ENCODE results near the gene HCFC1R1. TPM values are rescaled to one million over a fixed set of nuclear protein-coding genes. Genes with fewer than 3 reads are reported as not detected.

Gene HCFC1R1
- total RNA-seq, 1 donor from 2014 or later, result 10.2 TPM

DNA sequence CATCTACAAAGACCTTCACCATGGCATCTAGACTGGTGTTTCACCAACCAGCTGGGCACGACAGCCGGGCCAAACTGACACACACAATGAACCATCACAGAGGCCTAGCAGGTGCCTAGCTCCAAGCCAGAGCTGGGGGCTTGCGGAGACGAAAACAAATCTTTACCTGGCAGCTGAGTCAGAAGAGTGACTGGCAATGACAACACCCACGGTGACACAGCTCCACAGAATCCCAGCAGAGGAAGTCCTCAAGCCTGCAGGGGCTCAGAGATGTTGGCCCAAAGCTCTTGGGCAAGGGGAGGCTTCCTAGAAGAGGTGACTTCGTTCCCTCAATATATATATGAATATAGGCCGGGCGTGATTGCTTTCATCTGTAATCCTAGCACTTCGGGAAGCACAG lies 27.8 kb upstream of the HCFC1R1 start:
- H3K4me3 ChIP-seq (ENCODE audit: low read depth, low read length), result no peak overlapping the region
- H3K27me3 ChIP-seq (ENCODE audit: control insufficient read depth, insufficient read depth, low read length), result peaks cover 28% of the 10 kb centered on the region
- DNase-seq (ENCODE audit: low read depth), result no peak
- TF ChIP-seq, protein P1, sequence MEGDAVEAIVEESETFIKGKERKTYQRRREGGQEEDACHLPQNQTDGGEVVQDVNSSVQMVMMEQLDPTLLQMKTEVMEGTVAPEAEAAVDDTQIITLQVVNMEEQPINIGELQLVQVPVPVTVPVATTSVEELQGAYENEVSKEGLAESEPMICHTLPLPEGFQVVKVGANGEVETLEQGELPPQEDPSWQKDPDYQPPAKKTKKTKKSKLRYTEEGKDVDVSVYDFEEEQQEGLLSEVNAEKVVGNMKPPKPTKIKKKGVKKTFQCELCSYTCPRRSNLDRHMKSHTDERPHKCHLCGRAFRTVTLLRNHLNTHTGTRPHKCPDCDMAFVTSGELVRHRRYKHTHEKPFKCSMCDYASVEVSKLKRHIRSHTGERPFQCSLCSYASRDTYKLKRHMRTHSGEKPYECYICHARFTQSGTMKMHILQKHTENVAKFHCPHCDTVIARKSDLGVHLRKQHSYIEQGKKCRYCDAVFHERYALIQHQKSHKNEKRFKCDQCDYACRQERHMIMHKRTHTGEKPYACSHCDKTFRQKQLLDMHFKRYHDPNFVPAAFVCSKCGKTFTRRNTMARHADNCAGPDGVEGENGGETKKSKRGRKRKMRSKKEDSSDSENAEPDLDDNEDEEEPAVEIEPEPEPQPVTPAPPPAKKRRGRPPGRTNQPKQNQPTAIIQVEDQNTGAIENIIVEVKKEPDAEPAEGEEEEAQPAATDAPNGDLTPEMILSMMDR (IDR thresholded peaks at IDR 0.05; ENCODE audit: insufficient read depth, low read length, poor library complexity, severe bottlenecking), result no peak
- H3K36me3 ChIP-seq (ENCODE audit: control insufficient read depth, insufficient read depth, low read length), result peaks cover 1% of the 10 kb centered on the region

DNA sequence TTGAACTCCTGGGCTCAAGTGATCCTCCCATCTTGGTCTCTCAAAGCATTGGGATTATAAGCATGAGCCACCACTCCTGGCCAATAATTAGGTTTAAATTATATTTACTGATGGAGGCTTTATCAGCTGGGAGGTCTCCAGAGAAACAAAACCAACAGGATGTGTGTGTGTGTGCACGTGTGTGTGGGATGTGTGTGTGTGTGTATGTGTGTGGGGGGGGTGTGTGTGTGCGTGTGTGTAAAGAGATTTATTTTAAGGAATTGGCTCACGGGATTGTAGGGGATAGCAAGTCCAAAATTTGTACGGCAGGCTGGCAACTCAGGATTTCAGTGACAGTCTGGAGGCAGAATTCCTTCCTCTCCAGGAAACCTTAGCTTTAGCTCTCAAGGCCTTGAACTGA lies 27.3 kb upstream of the HCFC1R1 start:
- TF ChIP-seq, protein P1 (IDR thresholded peaks at IDR 0.05; ENCODE audit: insufficient read depth, low read length, poor library complexity, severe bottlenecking), result no peak
- H3K27me3 ChIP-seq (ENCODE audit: control insufficient read depth, insufficient read depth, low read length), result peaks cover 33% of the 10 kb centered on the region
- DNase-seq (ENCODE audit: low read depth), result no peak
- H3K4me3 ChIP-seq (ENCODE audit: low read depth, low read length), result no peak overlapping the region
- H3K36me3 ChIP-seq (ENCODE audit: control insufficient read depth, insufficient read depth, low read length), result peaks cover 1% of the 10 kb centered on the region

DNA sequence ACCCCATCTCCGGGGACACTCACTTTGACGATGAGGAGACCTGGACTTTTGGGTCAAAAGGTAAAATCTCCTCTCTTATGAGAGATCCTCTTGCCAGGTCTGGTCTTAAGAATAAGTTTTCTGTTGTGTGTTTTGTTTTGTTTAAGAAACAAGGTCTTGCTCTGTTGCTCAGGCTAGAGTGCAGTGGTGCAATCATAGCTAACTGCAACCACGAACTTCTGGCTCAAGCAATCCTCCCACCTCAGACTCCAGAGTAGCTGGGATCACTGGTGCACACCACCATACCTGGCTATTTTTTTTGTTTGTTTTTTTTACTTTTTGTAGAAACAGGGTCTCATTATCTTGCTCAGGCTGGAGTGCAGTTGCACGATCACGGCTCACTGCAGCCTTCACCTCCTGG lies 26.7 kb upstream of the HCFC1R1 start:
- no peak for DNase-seq (ENCODE audit: low read depth)
- H3K27me3 ChIP-seq (ENCODE audit: control insufficient read depth, insufficient read depth, low read length), result peaks cover 38% of the 10 kb centered on the region
- H3K36me3 ChIP-seq (ENCODE audit: control insufficient read depth, insufficient read depth, low read length), result peaks cover 1% of the 10 kb centered on the region
- H3K4me3 ChIP-seq (ENCODE audit: low read depth, low read length), result no peak overlapping the region
- TF ChIP-seq, protein P1 (IDR thresholded peaks at IDR 0.05; ENCODE audit: insufficient read depth, low read length, poor library complexity, severe bottlenecking), result no peak

DNA sequence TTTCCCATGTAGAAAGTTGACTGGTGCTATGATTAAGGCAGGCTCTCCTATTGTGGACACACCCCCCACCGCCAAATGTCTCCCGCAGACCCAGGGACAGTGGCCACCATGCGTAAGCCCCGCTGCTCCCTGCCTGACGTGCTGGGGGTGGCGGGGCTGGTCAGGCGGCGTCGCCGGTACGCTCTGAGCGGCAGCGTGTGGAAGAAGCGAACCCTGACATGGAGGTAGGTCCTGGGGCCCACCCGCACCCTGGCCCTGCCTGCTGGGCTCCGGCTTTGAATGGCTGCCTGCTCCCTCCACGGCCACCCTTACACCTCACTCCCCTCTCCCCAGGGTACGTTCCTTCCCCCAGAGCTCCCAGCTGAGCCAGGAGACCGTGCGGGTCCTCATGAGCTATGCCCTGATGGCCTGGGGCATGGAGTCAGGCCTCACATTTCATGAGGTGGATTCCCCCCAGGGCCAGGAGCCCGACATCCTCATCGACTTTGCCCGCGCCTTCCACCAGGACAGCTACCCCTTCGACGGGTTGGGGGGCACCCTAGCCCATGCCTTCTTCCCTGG lies 26.3 kb upstream of the HCFC1R1 start:
- DNase-seq (ENCODE audit: low read depth), result no peak

DNA sequence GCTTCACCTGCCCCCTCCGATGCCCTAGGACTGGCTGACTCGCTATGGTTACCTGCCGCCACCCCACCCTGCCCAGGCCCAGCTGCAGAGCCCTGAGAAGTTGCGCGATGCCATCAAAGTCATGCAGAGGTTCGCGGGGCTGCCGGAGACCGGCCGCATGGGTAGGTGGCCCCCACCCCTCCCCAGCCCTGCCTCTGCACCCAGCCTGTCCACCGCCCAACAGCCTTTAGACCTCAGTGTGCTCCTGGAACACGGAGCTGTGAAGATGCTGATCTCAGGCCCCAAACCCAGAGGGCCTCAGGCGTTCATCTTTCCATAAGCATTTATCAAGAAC lies 23.6 kb upstream of the HCFC1R1 start:
- peaks cover 46% of the 10 kb centered on the region for H3K27me3 ChIP-seq (ENCODE audit: control insufficient read depth, insufficient read depth, low read length)
- TF ChIP-seq, protein P1 (IDR thresholded peaks at IDR 0.05; ENCODE audit: insufficient read depth, low read length, poor library complexity, severe bottlenecking), result no peak
- DNase-seq (ENCODE audit: low read depth), result no peak
- H3K36me3 ChIP-seq (ENCODE audit: control insufficient read depth, insufficient read depth, low read length), result no peaks in the 10 kb centered on the region
- no peak overlapping the region for H3K4me3 ChIP-seq (ENCODE audit: low read depth, low read length)

More for the DNA sequence above, 26.3 kb upstream of the HCFC1R1 start:
- peaks cover 41% of the 10 kb centered on the region for H3K27me3 ChIP-seq (ENCODE audit: control insufficient read depth, insufficient read depth, low read length)
- TF ChIP-seq, protein P1 (IDR thresholded peaks at IDR 0.05; ENCODE audit: insufficient read depth, low read length, poor library complexity, severe bottlenecking), result no peak
- no peak overlapping the region for H3K4me3 ChIP-seq (ENCODE audit: low read depth, low read length)
- H3K36me3 ChIP-seq (ENCODE audit: control insufficient read depth, insufficient read depth, low read length), result no peaks in the 10 kb centered on the region
